ENCODE data around the gene LAIR2. TPM values are rescaled to one million over a fixed set of nuclear protein-coding genes. Genes with fewer than 3 reads are reported as not detected.

LAIR2 gene
- total and polyA plus RNA-seq, 2 experiments from 2014 or later, result not detected

DNA sequence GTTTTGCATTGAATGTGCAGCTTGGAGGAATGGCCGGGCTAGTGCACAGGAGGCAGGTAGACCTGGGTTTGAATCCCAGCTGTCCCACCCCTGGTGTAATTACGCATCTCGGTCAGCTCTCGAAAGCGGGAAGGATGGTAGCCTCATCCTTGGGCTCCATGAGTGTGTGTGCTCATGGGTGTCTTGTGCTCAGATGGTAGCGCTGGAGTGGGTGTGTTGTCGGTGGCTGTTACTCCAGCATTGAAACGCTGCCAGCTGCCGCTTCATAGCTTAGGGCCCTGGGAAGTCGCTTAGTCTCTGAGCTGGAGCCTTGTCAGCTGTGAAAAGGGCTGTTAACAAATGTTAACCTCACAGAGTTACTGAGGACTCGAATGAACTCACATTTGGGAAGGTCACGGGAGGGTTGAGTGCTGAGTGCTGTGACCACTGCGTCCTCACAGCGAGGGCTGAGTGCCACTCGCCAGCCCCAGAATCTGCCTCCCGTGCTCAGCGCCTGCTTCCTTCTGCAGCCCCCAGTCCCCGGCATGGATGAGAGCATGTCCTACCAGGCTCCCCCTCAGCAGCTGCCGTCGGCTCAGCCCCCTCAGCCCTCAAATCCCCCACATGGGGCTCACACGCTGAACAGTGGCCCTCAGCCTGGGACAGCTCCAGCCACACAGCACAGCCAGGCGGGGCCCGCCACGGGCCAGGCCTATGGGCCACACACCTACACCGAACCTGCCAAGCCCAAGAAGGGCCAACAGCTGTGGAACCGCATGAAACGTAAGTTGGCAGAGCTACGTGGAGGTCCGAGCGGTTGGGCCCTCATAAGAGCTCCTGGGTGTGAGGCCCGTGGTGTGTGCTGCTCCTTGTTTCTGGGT lies 48.5 kb upstream of the LAIR2 start:
- DNase-seq (ENCODE audit: low spot score) (no peak), ATAC-seq (no peak)
- H3K9me3 Mint-ChIP-seq, result peaks cover 5% of the 10 kb centered on the region
- H3K36me3 Mint-ChIP-seq (ENCODE audit: low read depth), result peaks cover 83% of the 10 kb centered on the region
- no peak overlapping the region for H3K4me3 Mint-ChIP-seq
- no peaks in the 10 kb centered on the region for H3K9me2 ChIP-seq (ENCODE audit: insufficient read depth)
- H3K4me1 ChIP-seq (ENCODE audit: insufficient read depth), result peaks cover 9% of the 10 kb centered on the region
- peaks cover 43% of the 10 kb centered on the region for H3K36me3 ChIP-seq (ENCODE audit: insufficient read depth)
- H3K79me2 ChIP-seq (replicated peaks; ENCODE audit: insufficient read depth), result peaks cover 39% of the 10 kb centered on the region
- peaks cover 35% of the 10 kb centered on the region for H4K20me1 ChIP-seq (replicated peaks; ENCODE audit: insufficient read depth)
- peaks cover 14% of the 10 kb centered on the region for H3K4me1 Mint-ChIP-seq
- H3K27me3 ChIP-seq (ENCODE audit: insufficient read depth), result no peaks in the 10 kb centered on the region
- H3K4me2 ChIP-seq, result no peak overlapping the region
- H2AFZ ChIP-seq, result no peak overlapping the region
- no peak overlapping the region for H3K27ac Mint-ChIP-seq
- no peak overlapping the region for H3K27ac ChIP-seq (ENCODE audit: low read depth)
- TF ChIP-seq, protein P1, sequence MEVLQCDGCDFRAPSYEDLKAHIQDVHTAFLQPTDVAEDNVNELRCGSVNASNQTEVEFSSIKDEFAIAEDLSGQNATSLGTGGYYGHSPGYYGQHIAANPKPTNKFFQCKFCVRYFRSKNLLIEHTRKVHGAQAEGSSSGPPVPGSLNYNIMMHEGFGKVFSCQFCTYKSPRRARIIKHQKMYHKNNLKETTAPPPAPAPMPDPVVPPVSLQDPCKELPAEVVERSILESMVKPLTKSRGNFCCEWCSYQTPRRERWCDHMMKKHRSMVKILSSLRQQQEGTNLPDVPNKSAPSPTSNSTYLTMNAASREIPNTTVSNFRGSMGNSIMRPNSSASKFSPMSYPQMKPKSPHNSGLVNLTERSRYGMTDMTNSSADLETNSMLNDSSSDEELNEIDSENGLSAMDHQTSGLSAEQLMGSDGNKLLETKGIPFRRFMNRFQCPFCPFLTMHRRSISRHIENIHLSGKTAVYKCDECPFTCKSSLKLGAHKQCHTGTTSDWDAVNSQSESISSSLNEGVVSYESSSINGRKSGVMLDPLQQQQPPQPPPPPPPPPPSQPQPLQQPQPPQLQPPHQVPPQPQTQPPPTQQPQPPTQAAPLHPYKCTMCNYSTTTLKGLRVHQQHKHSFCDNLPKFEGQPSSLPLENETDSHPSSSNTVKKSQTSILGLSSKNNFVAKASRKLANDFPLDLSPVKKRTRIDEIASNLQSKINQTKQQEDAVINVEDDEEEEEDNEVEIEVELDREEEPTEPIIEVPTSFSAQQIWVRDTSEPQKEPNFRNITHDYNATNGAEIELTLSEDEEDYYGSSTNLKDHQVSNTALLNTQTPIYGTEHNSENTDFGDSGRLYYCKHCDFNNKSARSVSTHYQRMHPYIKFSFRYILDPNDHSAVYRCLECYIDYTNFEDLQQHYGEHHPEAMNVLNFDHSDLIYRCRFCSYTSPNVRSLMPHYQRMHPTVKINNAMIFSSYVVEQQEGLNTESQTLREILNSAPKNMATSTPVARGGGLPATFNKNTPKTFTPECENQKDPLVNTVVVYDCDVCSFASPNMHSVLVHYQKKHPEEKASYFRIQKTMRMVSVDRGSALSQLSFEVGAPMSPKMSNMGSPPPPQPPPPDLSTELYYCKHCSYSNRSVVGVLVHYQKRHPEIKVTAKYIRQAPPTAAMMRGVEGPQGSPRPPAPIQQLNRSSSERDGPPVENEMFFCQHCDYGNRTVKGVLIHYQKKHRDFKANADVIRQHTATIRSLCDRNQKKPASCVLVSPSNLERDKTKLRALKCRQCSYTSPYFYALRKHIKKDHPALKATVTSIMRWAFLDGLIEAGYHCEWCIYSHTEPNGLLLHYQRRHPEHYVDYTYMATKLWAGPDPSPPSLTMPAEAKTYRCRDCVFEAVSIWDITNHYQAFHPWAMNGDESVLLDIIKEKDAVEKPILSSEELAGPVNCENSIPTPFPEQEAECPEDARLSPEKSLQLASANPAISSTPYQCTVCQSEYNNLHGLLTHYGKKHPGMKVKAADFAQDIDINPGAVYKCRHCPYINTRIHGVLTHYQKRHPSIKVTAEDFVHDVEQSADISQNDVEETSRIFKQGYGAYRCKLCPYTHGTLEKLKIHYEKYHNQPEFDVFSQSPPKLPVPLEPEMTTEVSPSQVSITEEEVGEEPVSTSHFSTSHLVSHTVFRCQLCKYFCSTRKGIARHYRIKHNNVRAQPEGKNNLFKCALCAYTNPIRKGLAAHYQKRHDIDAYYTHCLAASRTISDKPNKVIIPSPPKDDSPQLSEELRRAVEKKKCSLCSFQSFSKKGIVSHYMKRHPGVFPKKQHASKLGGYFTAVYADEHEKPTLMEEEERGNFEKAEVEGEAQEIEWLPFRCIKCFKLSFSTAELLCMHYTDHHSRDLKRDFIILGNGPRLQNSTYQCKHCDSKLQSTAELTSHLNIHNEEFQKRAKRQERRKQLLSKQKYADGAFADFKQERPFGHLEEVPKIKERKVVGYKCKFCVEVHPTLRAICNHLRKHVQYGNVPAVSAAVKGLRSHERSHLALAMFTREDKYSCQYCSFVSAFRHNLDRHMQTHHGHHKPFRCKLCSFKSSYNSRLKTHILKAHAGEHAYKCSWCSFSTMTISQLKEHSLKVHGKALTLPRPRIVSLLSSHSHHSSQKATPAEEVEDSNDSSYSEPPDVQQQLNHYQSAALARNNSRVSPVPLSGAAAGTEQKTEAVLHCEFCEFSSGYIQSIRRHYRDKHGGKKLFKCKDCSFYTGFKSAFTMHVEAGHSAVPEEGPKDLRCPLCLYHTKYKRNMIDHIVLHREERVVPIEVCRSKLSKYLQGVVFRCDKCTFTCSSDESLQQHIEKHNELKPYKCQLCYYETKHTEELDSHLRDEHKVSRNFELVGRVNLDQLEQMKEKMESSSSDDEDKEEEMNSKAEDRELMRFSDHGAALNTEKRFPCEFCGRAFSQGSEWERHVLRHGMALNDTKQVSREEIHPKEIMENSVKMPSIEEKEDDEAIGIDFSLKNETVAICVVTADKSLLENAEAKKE (CRISPR knock-in tag; IDR thresholded peaks at IDR 0.05), result no peak
- TF ChIP-seq EZH2phosphoT487 (IDR thresholded peaks at IDR 0.05; ENCODE audit: unreplicated experiment) (no peak), ZNF331 (CRISPR knock-in tag; IDR thresholded peaks at IDR 0.05; ENCODE audit: low read depth) (no peak), CREB1 (CRISPR knock-in tag; IDR thresholded peaks at IDR 0.05; ENCODE audit: low read depth) (no peak), ZNF114 (CRISPR knock-in tag; IDR thresholded peaks at IDR 0.05) (no peak), EZH2 (IDR thresholded peaks at IDR 0.05; ENCODE audit: low read depth, unreplicated experiment) (no peak), POLR2AphosphoS5 (IDR thresholded peaks at IDR 0.05; ENCODE audit: low read depth) (no peak)
- TF ChIP-seq, protein P2, sequence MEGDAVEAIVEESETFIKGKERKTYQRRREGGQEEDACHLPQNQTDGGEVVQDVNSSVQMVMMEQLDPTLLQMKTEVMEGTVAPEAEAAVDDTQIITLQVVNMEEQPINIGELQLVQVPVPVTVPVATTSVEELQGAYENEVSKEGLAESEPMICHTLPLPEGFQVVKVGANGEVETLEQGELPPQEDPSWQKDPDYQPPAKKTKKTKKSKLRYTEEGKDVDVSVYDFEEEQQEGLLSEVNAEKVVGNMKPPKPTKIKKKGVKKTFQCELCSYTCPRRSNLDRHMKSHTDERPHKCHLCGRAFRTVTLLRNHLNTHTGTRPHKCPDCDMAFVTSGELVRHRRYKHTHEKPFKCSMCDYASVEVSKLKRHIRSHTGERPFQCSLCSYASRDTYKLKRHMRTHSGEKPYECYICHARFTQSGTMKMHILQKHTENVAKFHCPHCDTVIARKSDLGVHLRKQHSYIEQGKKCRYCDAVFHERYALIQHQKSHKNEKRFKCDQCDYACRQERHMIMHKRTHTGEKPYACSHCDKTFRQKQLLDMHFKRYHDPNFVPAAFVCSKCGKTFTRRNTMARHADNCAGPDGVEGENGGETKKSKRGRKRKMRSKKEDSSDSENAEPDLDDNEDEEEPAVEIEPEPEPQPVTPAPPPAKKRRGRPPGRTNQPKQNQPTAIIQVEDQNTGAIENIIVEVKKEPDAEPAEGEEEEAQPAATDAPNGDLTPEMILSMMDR (conservative IDR thresholded peaks at IDR 0.05; ENCODE audit: low read depth in 2 of 2), result no peak
- TF ChIP-seq, protein P3, sequence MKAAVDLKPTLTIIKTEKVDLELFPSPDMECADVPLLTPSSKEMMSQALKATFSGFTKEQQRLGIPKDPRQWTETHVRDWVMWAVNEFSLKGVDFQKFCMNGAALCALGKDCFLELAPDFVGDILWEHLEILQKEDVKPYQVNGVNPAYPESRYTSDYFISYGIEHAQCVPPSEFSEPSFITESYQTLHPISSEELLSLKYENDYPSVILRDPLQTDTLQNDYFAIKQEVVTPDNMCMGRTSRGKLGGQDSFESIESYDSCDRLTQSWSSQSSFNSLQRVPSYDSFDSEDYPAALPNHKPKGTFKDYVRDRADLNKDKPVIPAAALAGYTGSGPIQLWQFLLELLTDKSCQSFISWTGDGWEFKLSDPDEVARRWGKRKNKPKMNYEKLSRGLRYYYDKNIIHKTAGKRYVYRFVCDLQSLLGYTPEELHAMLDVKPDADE (IDR thresholded peaks at IDR 0.05), result no peak
- peaks cover 7% of the 10 kb centered on the region for H3K27me3 Mint-ChIP-seq (ENCODE audit: insufficient read depth, low read depth, poor library complexity)
- H3K4me3 ChIP-seq, result no peak overlapping the region
- H3F3A ChIP-seq (replicated peaks; ENCODE audit: low read depth), result no peaks in the 10 kb centered on the region
